GM19328 (cell line): Measurements from ENCODE around the gene SEC22A.

Experiments used
- ATAC-seq: cut with Tn5 transposase; IDR thresholded peaks from one replicate; pipeline ENCODE4 v1.9.1; 2021; ENCODE audit warnings: mild to moderate bottlenecking, moderate library complexity; ENCODE audit not compliant: unreplicated experiment

SEC22A gene

GRCh38 chr3:123286308-123287023, 84.7 kb downstream of the SEC22A start:
- peak; percentile 57 for ATAC-seq

- no peak for ATAC-seq
Measured at GRCh38 chr3:123287051-123287961, 85.6 kb downstream of the SEC22A start.

- no peak for ATAC-seq
Measured at GRCh38 chr3:123287962-123288302, 86.2 kb downstream of the SEC22A start.

DNA sequence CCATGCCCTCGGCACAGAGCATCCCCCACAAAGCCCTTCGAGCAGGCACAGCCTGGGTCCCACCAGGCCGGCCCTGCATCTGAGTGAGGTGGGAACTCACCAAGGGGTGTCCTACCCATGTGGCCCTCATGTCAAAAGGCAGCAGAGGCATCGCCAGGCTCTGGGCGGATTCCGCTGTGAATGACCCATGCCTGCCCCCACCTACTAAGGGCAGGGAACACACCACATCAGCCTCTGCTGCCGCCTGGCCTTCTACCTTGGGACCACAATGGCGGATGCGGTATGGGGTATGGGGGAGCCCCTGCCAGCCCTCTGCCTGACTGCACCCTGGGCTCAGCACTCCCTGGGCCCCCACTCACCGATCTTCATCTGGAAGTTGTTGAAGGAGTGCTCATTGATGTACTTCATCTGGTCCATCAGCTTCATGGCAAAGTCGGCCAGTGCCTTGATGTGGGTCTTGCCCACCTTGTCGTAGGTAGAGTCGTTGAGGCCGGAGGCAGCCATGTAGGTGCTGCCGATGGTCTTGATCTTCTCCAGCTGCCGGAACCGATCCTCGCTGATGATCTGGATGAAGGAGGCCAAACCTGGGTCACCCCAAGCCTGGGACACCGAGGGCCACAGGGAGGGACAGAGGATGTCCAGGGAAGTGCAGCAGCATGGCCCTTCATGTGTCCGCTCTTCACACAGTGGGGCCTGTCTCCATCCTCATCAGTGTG, 87.8 kb downstream of the SEC22A start:
- ATAC-seq = no peak

DNA sequence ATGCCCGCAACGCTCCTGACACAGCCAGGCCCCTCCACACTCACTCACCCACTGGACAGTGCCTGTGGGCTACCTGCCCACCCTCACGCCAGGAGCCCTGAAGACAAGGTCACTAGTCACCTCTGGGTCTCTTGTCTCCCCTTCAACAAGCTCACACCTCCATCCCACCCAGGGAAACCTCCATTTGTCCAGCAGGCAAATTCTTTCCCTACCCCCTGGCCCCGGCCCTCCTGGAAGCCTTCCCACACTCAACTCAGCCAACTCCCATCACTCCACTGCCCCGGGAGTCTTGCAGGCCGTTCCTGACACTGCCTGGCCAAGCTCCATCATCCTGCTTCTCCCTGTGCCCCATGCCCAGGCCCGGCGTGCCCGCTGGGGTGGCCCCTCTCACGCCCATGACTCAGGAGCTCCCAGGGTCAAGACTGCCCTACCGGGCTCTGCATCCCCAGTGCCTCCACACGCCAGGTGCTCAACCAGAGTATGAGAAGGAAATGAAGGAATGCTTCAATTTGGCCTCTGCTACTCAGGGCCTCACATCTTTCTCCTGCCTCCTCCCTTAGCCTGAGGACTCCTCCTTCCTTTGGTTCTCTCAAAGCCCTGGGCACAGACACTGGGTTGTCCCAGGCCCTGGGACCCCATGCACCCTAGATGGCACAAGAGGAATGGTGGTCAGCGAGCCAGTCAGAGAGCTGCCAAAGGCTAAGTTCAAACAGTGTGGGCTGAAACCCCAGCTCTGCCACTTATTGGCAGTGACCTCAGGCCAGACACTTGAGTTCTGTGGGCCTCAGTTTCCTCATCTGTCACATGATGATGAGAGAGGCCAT, 88.6 kb downstream of the SEC22A start:
- no peak for ATAC-seq

- ATAC-seq = no peak
Measured at GRCh38 chr3:123290962-123291361, 89.2 kb downstream of the SEC22A start.

- no peak for ATAC-seq
Measured at GRCh38 chr3:123291404-123291803, 89.7 kb downstream of the SEC22A start.

GRCh38 chr3:123292321-123293310, 90.9 kb downstream of the SEC22A start:
- no peak for ATAC-seq

- ATAC-seq = no peak
Measured at GRCh38 chr3:123294296-123294938, 92.7 kb downstream of the SEC22A start.

GRCh38 chr3:123295171-123295900, 93.6 kb downstream of the SEC22A start:
- no peak for ATAC-seq

- no peak for ATAC-seq
Measured at GRCh38 chr3:123295901-123296250, 94.1 kb downstream of the SEC22A start.

- no peak for ATAC-seq
Measured at GRCh38 chr3:123296261-123296660, 94.5 kb downstream of the SEC22A start.

DNA sequence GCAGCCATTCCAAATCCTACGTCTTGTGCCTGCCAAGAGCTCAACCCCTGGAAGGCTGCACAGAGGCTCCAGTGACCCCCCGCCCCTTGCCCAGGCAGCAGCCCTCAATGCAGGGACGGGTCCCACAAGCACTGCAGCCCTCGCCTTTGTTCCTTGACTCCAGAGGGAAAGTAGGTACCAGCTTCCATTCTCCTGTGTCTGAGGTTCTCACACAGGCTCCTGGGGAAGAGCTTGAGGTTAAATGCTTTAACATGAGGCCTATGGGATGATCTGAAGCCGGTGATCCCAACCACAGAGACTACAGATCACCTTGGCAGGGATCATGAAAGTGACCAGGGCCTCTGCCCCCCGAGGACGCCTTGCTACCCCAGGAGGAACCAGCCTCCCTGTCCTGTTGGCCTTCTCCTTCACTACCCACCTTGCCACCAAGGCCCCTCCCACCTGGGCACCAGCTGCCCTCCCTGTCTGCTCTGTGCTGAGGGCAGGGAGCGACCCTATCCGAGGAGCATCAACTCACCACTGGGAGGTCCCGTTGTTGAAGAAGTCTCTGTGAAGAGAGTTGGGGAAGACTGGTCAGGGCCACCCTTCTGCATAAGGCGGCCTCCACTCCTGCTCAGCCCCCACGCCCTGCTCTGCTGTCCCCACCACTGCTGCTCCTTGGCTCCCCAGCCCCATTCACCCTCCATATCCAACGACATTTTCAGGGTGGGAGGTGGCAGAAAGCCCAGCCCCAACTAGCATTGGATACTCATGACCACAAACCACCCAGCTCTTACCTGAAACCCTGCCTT, 95.3 kb downstream of the SEC22A start:
- ATAC-seq = no peak

DNA sequence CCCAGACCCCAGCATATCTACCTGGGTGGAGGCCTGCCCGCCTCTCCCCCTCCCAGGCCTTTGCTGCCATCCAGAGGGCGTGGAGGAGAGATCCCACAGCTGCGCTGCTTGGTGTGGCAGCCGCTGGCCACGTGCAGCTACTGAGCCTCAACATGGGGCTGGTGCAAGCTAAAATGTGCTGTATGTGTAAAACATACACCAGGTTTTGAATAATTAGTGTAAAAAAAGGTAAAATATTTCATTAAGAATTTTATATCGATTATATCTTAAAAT, 95.8 kb downstream of the SEC22A start:
- ATAC-seq = no peak

DNA sequence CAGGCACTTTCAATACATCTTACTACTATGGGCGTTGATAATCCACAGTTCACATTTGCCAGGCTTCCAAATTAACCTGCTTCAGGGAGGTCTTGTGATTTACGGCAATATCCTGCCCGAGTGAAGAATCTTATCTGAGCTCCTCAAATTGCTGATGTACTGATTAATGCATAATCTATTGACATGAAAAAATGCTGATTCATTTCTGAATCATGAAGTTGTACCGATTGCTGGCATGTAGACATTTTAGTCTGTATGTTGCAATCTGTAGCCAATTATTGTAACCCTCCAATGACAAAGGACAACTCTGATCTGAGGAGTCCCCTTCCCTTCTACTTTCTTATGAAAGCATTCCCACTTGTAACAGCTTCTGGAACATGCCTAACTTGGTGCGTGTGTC, 97.2 kb downstream of the SEC22A start:
- ATAC-seq = no peak

GRCh38 chr3:123299581-123299980, 97.8 kb downstream of the SEC22A start:
- ATAC-seq = no peak

DNA sequence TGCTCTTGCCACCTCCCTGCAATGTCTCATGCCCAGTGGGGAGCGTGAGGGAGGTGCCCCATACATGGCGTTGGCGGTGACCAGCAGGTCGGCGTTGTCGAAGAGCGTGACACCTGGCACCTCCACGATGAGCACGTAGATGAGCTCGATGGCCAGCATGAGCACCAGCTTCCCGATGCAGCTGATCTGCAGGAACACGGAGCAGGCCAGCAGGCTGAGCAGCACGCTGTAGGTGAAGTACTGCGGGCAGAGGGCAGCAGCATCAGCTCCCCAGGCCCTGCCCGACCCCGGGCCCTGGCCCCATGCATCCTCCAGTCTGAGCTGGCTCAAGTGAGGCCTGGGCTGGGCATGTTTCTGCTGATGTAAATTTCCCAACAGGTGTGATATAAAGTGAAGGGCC, 98.3 kb downstream of the SEC22A start:
- ATAC-seq = no peak

- ATAC-seq = no peak
Measured at GRCh38 chr3:123300583-123300982, 98.8 kb downstream of the SEC22A start.
